Mucosa of rectum (tissue), 2 donors: Measurements from ENCODE around the gene FILIP1L.
A peak's percentile ranks its signal among the peaks of the same experiment; 100 is the strongest.

Experiments used
- H3K27ac ChIP-seq, 2 donors: one replicate each; pipeline ENCODE4 v1.7.0; 2013; ENCODE audit warnings: inconsistent platforms in 2 of 2, low read depth in 2 of 2, low read length in 2 of 2
- H3K27me3 ChIP-seq, 2 donors: one replicate each; pipeline ENCODE4 v1.7.0; 2013; ENCODE audit warnings: low read length in 2 of 2; ENCODE audit not compliant: control insufficient read depth in 2 of 2, insufficient read depth in 2 of 2
- H3K36me3 ChIP-seq, 2 donors: one replicate each; pipeline ENCODE4 v1.7.0; 2013; ENCODE audit warnings: low read length in 2 of 2; ENCODE audit not compliant: control insufficient read depth in 2 of 2, insufficient read depth in 2 of 2
- H3K4me1 ChIP-seq, 2 donors: one replicate each; pipeline ENCODE4 v1.7.0; 2013; ENCODE audit warnings: low read length in 2 of 2, mild to moderate bottlenecking in 1 of 2; ENCODE audit not compliant: control insufficient read depth in 2 of 2, insufficient read depth in 2 of 2
- H3K4me3 ChIP-seq, 2 donors: one replicate each; pipeline ENCODE4 v1.7.0; 2013; ENCODE audit warnings: low read length in 2 of 2
- H3K9ac ChIP-seq, 2 donors: one replicate each; pipeline ENCODE4 v1.7.0; 2013; ENCODE audit warnings: low read length in 2 of 2, low read depth in 1 of 2, mild to moderate bottlenecking in 1 of 2
- H3K9me3 ChIP-seq, 2 donors: one replicate each; pipeline ENCODE4 v1.7.0; 2013; ENCODE audit warnings: low read length in 2 of 2; ENCODE audit not compliant: control insufficient read depth in 2 of 2
- donor health status: healthy.
- donor health status: Normal muscosa, but diverticular disease.

The FILIP1L gene

GRCh38 chr3:99967796-99968195 lies 146.5 kb downstream of the FILIP1L start:
- H3K27ac ChIP-seq, result no peak overlapping the region
- no peaks in the 10 kb centered on the region for H3K27me3 ChIP-seq
- no peaks in the 10 kb centered on the region for H3K36me3 ChIP-seq
- H3K9me3 ChIP-seq, result no peaks in the 10 kb centered on the region
- H3K9ac ChIP-seq, result no peak overlapping the region
- no peak overlapping the region for H3K4me3 ChIP-seq
- no peaks in the 10 kb centered on the region for H3K4me1 ChIP-seq

- no peaks in the 10 kb centered on the region for H3K27me3 ChIP-seq
- no peak overlapping the region for H3K4me3 ChIP-seq
- no peaks in the 10 kb centered on the region for H3K4me1 ChIP-seq
- H3K27ac ChIP-seq, result peak overlapping the region in 1 of 2 donors; percentile 25
- H3K9me3 ChIP-seq, result no peaks in the 10 kb centered on the region
- no peak overlapping the region for H3K9ac ChIP-seq
- H3K36me3 ChIP-seq, result no peaks in the 10 kb centered on the region
Measured at GRCh38 chr3:99966662-99967416, 147.5 kb downstream of the FILIP1L start.

DNA sequence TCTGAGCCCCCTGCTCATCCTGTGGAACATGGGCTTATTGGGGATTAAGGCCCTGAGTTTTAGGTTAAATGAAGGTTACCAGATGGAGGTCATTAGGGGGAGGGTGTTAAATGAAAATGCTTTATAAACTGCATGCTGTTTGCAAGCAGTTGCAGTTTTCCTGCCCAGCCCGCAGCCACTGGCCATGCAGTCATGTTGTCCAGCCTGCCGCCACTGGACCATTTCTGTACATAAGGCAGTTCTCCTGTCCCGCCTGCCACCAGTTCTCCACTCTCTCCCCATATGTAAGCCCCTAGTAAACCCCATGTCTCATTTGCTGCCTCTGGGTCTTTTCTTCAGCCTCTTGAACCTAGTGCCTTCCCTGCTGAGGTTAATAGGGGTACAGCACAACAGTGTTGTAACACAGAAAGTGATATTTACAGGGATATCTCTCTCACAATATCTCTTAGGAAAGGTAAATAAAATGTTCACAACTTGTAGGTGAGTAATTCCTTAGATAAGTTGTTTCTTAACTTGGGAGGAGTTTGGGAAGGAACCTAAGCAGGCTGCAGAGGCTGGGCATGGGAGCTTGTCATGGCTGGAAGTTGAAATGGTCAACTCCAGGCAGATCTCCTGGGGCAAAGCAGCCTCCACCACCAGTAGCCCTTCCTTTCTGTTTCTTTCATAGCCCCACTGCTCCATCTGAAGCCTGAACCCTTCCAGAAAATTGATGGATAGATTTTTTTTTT lies 148.5 kb downstream of the FILIP1L start:
- no peaks in the 10 kb centered on the region for H3K36me3 ChIP-seq
- no peak overlapping the region for H3K9ac ChIP-seq
- H3K27me3 ChIP-seq, result no peaks in the 10 kb centered on the region
- no peaks in the 10 kb centered on the region for H3K9me3 ChIP-seq
- H3K27ac ChIP-seq, result no peak overlapping the region
- no peak overlapping the region for H3K4me3 ChIP-seq
- no peaks in the 10 kb centered on the region for H3K4me1 ChIP-seq

DNA sequence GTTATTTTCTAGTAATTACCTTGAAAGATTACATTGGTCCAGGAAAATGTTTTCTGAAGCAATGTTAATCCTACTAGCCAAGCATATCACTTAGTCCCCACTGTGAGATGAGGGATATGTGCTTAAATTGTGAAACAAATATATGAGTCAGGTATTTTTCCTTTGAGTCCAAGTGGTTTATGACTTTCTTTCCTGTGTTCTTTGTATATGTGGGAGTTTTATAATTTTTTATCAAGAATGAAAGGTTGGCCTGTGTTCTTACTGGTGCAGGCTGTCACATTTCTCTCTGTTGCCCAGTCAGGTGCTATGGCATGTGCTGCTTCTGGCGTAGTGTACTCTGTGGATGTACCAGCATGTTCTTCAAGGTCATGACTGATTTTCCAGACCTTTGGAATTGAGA lies 149.2 kb downstream of the FILIP1L start:
- Histone ChIP-seq H3K27me3 (no peaks in the 10 kb centered on the region), H3K27ac (no peak overlapping the region), H3K4me1 (no peaks in the 10 kb centered on the region), H3K4me3 (no peak overlapping the region), H3K9ac (no peak overlapping the region), H3K9me3 (no peaks in the 10 kb centered on the region), H3K36me3 (no peaks in the 10 kb centered on the region)

DNA sequence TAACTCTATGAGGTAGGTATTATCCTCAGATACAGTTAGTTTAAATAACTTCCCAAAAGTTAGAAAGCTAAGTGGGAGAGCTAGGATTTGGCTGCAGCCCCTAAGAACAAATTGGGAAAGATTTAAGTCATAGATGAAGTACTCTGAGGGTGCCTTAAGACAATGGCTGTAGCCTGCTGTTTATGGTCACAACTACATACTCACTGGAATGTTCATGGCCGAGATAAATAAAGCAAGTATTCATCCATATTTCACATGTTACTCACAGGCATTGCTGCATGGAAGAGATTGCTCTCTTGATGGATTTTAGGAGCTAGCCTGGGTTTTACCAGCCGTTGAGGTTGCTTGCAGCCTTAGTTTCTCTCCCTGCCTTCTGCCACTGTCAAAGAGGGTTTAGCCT lies 151.6 kb downstream of the FILIP1L start:
- Histone ChIP-seq H3K36me3 (no peaks in the 10 kb centered on the region), H3K27ac (no peak overlapping the region), H3K4me1 (no peaks in the 10 kb centered on the region), H3K9ac (no peak overlapping the region), H3K4me3 (no peak overlapping the region), H3K9me3 (no peaks in the 10 kb centered on the region), H3K27me3 (no peaks in the 10 kb centered on the region)

- Histone ChIP-seq H3K4me3 (no peak overlapping the region), H3K27ac (no peak overlapping the region), H3K4me1 (no peaks in the 10 kb centered on the region)
Measured at GRCh38 chr3:99961756-99962515, 152.4 kb downstream of the FILIP1L start.

DNA sequence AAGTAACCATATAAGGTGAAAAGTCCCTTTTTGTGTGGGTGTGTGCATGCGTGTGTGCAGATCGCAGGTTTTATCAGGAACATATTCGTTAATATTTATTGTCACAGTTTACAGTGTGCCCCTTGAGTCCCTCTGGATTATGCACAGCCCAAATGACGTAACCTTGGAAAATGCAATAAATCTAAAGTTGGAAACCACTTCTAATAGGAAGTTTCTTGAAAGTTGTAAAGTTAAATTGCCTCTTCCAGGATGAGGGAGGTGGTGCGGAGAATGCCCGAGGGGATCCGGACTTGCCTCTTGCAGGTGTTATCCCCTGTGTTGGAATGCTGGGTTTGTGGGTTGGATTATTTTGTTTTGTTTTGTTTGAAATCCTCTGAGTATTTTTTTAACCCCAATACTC lies 153.4 kb downstream of the FILIP1L start:
- Histone ChIP-seq H3K27ac (no peak overlapping the region), H3K4me3 (no peak overlapping the region), H3K27me3 (no peaks in the 10 kb centered on the region), H3K4me1 (no peaks in the 10 kb centered on the region), H3K36me3 (no peaks in the 10 kb centered on the region), H3K9me3 (no peaks in the 10 kb centered on the region), H3K9ac (no peak overlapping the region)

More at GRCh38 chr3:99961756-99962515, 152.4 kb downstream of the FILIP1L start:
- Histone ChIP-seq H3K9me3 (no peaks in the 10 kb centered on the region), H3K27me3 (no peaks in the 10 kb centered on the region), H3K9ac (no peak overlapping the region), H3K36me3 (no peaks in the 10 kb centered on the region)

GRCh38 chr3:99960123-99960878 lies 154.0 kb downstream of the FILIP1L start:
- H3K9me3 ChIP-seq, result no peaks in the 10 kb centered on the region
- H3K4me1 ChIP-seq, result no peaks in the 10 kb centered on the region
- no peak overlapping the region for H3K9ac ChIP-seq
- no peak overlapping the region for H3K4me3 ChIP-seq
- no peaks in the 10 kb centered on the region for H3K27me3 ChIP-seq
- peak overlapping the region in 1 of 2 donors; percentile 2 for H3K27ac ChIP-seq
- no peaks in the 10 kb centered on the region for H3K36me3 ChIP-seq

- Histone ChIP-seq H3K9me3 (no peaks in the 10 kb centered on the region), H3K27ac (no peak overlapping the region), H3K4me1 (no peaks in the 10 kb centered on the region), H3K36me3 (no peaks in the 10 kb centered on the region), H3K27me3 (no peaks in the 10 kb centered on the region), H3K4me3 (no peak overlapping the region), H3K9ac (no peak overlapping the region)
Measured at GRCh38 chr3:99958222-99958912, 155.9 kb downstream of the FILIP1L start.
